Endometrial microvascular endothelial cells (primary cell): ENCODE results near the gene RBMX. TPM values are rescaled to one million over a fixed set of nuclear protein-coding genes. Genes with fewer than 3 reads are reported as not detected.
"Not testable (repeated sequence)": the region's sequence is repeated elsewhere in the genome, so short reads cannot be mapped to it uniquely, and the experiment has no call there.

Experiments used
- in situ Hi-C: cut with HindIII; loops from 2 replicates; pipeline ENCODE4 v1.10.0; 2017; ENCODE audit warnings: low sequenced_read_pairs, low pct_unique_long_range_greater_than_20kb; ENCODE audit errors: inconsistent ontology term
- total RNA-seq: library from RNA; depleted of rRNA; stranded (reverse); fragments of >200 nt; gene quantifications from one replicate; pipeline ENCODE4 v1.2.3, GENCODE V29; 2015; ENCODE audit errors: inconsistent ontology term

RBMX gene
- total RNA-seq, 1 donor from 2014 or later, result 266 TPM

DNA sequence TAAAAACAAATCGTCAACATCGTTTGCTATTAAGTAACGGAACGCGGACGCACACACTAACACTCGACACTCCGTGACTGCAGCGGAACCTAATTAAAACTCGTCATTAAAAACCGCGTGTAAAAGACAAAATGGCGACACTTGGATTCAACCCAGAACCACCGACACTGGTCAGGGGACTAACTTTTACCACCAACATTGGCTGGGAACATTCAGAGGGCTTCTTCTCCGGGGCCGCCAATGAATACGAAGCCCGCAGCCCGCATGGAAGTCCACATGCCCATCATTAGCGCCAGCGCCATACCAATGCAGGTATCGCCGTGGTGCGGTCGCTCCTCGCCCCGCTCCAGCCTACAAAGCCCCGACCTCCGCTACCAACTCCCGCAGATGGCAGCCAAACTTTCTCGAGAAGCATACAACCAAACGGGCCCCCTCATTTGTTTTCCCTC lies 498 bp downstream of the RBMX start:
- in situ Hi-C loops, result no loop called here

DNA sequence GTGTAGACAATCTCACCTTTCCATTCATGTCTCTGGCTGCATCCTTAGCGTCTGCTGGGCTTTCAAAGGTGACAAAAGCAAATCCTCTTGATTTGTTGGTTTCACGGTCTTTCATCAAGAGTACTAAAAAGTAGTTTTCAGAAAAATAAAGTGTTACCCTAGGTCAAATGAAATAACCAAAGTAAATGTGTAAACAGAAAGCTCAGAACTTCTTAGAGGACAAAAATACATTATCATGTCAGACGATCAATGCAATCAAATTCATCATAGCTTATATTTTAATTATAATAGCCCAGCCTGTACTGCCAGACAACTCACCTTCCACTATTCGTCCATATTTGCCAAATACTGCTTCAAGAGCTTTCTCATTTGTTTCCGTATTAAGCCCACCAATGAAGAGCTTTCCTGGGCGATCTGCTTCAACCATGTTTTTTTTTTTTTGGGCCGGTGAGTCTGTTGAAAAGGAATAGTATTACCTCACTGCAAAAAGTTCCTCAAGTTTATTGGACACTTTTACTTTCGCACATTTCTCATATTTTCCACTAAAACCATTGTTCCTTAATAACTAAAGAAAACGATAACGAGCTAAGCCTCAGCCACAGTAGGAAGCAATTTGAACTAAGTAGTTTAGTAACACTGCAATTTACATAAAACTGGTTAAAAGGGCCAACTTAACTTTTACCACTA lies 1.4 kb downstream of the RBMX start:
- in situ Hi-C loops, result no loop called here

DNA sequence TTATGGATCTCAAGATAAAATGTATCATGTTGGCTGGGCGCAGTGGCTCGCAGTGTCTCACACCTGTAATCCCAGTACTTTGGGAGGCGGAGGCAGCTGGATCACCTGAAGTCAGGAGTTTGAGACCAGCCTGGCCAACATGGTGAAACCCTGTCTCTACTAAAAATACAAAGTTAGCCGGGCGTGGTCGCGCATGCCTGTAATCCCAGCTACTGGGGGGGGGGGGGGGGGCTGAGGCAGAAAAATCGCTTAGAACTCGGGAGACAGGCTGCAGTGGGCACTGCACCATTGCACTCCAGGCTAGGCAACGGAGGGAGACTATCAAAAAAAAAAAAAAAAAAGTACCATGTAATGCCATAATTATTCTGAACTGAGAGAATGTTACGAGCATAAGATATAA lies 2.1 kb downstream of the RBMX start:
- in situ Hi-C loops, result no loop called here

DNA sequence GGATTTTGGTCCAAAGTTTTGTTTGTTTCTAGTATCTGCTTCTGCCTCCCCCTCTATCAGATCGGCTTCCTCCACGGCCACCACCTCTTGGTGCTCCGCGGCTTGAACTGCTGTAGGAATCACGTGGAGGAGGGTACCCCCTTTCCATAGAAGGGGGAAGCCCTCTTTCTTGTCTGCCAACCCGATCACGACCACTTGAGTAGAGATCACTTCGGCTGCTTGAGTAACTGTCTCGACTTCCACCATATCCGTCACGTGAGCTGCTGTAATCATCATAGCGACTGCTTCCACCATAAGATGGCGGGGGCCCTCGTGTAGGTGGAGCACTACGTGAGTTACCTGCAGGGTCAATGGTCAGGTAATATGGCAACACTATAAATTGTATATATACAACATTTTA lies 6.4 kb downstream of the RBMX start:
- in situ Hi-C loops, result not testable (repeated sequence)

DNA sequence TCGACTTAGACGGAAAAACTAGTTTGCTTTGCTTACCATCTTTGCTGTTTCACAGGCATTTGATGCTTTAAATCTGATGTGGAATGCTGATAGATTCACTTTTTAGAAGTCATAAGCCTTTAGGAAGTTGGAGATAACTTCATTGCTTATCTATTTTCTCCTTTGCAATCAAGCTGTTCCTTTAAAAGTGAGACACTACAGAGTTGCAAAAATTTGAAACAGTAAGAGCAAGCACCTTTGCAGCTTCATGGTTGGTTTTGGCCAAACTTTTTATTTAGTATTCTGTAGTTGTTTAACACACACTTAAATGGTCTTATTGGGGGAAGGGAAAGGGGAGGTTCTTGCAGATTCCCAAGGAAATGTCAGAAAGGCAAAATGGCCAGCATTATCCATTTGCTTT lies 7.3 kb downstream of the RBMX start:
- in situ Hi-C loops, result not testable (repeated sequence)

DNA sequence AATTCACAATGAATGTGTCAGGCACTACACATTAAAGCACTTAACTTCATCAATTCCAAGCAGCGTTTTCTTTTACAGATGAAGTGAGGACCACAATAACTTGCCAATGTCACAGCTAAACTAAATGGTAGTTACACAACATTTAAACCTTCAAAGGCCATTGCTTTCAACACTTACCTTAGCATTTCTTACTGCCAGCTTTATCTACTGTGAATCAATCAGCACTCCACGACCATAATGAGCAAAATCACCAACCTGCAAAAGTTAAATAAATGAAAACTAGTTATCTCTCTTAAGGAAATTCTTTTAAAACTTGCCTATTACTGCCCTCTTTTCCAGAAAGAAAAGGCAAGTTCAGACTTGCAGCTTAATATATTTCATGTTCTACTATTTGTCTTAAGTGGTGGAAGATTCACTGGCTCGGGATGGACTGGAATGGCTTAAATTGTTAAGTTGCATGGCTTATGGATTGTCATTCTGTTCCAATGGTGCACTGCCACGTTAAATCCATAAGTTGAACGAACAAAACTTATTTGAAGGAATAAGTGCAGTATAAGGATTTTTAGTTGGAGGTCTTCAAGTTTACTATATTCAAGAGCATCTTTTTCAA lies 8.3 kb downstream of the RBMX start:
- in situ Hi-C loops, result no loop called here

DNA sequence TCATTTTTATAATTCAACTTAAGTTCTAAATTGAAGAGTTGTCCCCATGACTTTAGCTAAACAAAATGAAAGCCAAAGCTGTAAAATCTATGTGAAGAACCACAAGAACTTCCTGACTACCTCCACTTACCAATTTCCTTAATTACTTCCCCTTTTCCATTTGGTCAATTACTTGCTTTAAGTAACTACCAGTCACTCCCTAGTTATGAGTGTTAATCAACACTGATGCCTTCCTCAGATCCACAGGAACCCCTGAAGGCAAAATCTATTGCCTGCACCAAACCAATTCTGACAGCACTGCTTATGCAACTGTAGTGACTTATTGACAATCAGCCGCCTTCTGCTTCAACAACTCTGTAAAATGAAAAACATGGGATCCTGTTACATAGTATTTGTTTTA lies 10.5 kb downstream of the RBMX start:
- in situ Hi-C loops, result no loop called here

DNA sequence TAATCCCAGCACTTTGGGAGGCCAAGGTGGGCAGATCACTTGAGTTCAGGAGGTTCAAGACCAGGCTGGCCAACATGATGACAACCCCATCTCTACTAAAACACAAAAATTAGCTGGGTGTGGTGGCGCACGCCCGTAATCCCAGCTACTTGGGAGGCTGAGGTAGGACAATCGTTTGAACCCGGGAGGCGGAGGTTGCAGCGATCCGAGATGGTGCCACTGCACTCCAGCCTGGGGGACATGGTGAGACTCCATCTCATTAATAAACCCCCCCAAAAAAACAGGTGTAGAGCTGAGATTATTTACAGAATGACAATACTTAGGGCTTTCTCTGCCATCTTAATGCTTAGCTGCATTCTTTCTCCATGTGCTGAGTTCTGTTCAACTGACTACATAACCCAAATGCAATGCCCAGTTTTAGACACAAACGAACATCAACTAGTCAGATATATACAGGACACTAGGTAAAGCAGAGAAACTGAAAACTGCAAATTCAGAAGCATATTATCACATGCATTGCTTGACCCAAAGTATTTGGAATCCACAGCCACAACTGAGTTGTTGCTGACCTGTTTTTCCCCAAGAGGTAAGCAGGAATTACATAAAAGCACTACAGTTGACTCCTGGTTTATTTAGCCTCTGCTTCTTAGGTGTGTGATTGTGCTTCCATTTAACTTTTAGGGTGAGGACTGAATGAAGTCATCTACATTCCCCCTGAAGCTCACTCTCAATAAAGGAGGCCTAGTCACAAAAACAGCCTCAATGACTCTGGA lies 12.1 kb downstream of the RBMX start:
- in situ Hi-C loops, result no loop called here

DNA sequence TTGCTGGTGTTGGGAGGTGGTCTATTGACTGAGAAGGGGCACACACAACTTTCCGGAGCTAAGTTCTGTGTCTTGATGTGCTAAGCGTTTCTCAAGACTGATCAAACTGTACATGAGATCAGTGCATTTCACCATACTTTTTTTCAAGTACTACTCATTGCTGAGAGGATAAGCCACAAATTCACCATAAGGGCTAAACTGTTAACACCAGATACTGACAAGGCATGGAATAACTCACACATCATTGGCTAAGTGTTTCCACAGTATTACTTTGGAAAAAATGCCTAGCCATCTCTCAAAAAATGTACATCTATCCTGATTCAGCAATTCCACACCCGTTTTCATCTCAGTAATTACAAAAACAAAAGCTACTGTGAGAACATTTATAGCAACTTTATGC lies 13.0 kb downstream of the RBMX start:
- in situ Hi-C loops, result no loop called here

DNA sequence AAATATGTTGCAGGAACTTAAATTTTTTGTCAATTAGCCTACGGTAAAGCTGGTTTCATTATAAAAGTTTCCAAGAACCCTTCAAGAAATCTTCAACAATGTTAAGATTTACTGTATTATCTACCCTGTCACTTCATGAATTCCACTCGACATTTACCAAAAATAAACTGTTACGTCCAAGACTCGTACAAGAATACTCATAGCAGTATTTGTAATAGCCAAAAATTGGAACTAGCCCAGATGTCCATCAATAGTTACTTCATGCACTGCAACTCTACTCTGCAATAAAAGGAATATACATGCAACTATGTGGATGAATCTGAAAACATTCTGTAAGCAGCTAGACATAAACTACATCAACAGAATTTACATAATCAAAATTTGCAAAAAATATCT lies 13.4 kb downstream of the RBMX start:
- in situ Hi-C loops, result no loop called here

DNA sequence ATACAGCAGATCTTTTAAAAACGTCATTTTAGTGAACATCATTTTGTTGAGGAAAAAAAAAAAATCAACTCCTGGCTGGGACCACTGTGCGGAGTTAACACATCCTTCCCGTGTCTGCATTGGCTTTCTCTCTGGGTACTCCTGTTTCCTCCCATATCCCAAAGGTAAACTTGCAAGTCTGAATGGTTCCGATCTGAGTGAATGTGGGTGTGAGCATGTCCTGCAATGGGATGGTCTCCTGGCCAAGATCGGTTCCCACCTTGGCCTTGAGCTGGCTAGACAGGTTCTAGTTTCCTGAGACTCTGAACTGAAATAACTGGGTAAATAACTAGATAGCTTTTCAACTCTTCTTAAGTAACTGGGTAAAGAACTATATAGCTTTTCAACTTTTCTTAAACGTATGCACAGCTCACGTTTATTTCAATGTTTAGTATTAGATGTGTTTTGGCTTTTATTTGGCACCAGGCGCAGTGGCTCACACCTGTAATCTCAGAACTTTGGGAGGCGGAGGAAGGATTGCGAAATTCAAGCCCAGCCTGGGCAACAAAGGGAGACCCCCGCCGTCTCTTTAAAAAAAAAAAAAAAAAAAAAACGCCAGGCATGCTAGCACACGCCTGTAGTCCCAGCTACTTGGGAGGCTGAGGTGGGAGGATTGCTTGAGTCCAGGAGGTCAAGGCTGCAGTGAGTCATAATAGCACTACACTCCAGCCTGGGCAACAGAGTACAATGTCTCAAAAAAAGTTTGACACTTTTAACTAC lies 14.0 kb downstream of the RBMX start:
- in situ Hi-C loops, result no loop called here

DNA sequence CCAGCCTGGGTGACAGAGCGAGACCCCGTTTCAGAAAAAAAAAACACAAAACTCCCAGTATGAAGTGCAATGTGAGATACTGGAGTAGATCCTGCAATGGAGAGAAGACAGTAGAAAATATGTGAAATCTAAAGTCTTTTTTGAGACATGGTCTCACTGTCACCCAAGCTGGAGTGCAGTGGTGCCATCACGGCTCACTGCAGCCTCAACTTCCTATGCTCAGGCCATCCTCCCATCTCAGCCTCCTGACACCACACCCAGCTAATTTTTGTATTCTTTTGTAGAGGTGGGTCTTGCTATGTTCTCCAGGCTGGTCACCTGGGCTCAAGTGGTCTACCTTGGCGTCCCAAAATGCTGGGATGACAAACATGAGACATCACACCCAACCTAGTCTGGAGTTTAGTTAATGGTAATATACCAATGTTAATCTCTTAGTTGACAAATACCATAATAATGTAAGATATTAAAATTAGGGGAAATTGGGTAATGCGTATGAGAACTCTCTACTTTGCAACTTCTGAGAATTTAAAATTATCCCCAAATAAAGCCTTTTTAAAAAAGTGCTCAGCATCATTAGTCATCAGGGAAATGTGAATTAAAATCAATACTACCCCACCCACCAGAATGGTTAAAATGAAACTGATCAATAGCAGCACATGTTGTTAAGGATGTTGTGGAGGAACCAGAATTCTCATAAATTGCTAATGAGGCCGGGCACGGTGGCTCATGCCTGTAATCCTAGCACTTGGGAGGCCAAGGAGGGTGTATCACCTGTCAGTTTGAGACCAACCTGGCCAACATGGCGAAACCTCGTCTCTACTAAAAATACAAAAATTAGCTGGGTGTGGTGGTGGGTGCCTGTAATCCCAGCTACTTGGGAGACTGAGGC lies 15.0 kb downstream of the RBMX start:
- in situ Hi-C loops, result no loop called here

DNA sequence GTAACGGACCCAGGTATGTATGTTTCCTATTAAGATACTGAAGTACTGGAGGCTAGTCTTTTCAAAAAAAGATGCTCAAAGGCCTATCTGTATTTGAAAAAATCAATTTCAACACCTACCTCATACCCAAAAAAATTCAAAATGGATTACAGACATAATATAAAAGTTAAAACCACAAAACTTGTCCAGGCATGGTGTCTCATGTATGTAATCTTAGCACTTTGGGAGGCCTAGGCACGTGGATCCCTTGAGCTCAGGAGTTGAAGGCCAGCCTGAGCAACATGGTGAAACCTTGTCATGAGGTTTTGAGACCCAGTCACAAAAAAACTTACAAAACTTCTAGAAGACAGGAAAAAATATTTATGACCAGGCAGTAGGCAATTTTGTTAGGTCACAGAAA lies 16.7 kb downstream of the RBMX start:
- in situ Hi-C loops, result no loop called here

DNA sequence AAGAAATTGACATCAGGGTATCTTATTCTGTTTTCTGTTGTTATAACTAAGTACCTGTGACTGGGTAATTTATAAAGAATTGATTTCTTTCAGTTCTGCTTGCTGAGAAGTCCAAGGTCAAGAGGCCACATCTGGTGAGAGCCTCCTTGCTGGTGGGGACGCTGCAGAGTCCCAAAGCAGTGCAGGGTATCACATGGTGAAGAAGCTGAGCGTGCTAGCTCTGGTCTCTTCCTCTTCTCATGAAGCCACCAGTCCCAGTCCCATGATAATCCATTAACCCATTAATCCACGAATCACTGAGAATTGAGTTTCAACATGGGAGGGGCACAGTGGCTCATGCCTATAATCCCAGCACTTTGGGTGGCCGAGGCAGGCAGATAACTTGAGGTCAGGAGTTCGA lies 18.0 kb downstream of the RBMX start:
- in situ Hi-C loops, result no loop called here

DNA sequence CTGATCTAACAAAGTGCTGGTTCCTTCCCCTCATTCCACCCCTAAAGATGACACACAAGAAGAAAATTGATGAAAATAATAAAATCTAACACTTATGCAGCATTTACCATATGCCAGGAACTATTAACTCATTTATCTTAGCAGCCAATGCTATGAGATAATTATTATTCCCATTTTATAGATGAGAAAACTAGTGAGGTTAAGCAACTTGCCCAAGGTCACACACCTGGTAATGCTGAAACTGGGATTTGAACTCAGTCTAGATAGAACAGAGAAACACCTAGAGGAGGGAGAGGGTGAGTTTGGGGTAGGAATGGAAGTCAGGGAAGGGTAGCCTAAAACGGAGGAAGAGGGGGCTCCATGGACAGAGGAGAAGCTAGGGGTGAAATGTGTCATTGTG lies 18.6 kb downstream of the RBMX start:
- in situ Hi-C loops, result no loop called here

DNA sequence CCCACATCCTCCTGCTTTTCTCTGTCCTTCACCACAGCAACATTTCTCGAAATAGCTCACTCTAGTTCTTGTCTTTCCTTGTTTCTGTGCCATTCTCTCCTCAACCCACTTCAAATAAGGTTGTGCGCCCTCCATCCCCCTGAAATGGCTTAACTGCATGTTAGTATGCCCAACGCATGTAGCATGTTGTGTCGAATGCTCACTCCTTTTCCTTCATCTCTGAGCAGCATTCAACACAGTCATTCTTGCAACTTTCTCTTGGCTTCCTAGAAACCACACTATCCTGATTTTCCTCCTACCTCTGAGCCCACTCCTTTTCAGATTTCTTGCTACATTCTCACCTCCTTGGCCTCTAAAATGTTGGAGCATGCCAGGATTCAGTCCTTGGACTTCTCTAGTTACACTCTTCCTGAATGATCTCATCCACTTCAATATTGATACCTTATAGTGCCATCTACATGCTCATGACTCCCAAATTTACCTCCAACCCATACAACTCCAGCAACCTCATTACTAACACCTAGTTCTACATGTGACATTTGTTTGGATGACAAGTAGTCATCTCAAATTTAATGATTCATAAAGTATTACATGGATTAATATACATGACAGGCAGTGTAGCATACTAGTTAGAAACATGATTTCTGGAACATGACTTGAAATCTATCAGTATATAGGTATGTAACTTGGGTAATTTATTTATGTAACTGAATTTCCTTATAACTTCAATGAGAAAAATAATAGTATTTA lies 22.3 kb downstream of the RBMX start:
- in situ Hi-C loops, result no loop called here

DNA sequence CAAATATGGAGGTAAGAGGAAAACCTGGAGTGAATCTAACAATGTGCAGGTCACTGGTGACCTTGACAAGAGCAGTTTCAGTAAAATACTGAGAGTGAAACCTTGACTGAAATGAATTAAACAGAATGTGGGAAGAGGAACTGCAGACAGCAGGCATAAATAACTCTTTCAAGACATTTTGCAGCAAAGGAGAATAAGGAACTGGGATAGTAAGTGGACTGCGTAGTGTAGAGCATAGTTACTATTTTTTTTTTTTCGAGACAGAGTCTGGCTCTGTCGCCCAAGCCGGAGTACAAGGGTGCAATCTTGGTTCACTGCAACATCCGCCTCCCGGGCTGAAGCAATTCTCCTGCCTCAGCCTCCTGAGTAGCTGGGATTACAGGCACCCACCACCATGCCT lies 24.0 kb downstream of the RBMX start:
- in situ Hi-C loops, result no loop called here

DNA sequence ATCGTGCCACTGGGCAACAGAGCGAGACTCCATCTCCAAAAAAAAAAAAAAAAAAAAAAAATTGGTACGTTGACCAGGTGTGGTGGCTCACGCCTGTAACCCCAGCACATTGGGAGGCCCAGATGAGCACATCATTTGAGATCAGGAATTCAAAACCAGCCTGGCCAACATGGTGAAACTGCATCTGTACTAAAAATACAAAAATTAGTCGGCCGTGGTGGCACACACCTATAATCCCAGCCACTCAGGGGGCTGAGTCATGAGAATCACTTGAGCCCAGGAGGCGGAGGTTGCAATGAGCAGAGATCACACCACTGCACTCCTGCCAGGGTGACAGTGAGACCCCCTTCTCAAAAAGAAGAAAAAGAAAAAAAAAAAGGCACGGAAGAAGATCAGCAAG lies 24.5 kb downstream of the RBMX start:
- in situ Hi-C loops, result no loop called here
